Measurements from ENCODE around the gene HEATR5B.
A peak's percentile ranks its signal among the peaks of the same experiment; 100 is the strongest.
"Not testable (repeated sequence)": the region's sequence is repeated elsewhere in the genome, so short reads cannot be mapped to it uniquely, and the experiment has no call there.

HEATR5B gene

DNA sequence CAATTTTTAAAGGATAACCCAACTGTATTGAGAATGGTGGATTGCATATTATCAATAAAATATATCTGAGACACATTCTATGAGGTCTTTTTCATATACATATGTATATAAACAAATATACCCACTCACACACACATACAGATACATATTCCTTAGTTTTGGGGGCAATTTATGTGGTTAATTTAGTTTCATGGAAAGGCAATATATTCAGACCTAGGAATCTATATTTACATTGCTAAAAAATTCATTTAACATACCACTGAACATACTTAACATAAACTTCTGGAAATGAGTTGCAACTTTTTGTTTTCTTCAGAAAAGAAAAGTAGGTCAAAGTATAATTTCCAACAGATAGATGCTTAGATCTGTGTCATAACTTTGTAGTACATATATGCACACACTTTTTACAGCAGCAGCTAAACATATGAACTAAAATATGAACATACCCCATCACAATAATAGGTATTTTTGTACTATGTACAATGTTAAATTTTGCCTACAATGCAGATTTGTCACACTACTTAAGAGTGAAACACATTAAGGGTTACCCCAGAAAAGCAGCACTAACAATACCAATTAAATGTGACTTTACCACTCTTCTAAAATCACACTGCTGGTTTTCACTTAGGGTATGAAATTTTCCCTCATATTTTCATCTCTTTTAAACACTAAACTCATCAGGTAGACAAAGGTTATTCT is 23.0 kb downstream of the HEATR5B start:
- DNase-seq, result no peak

- no peak for DNase-seq
Measured at GRCh38 chr2:37060446-37060845, 23.7 kb downstream of the HEATR5B start.

GRCh38 chr2:37059841-37060240 is 24.3 kb downstream of the HEATR5B start:
- no peak for DNase-seq

DNA sequence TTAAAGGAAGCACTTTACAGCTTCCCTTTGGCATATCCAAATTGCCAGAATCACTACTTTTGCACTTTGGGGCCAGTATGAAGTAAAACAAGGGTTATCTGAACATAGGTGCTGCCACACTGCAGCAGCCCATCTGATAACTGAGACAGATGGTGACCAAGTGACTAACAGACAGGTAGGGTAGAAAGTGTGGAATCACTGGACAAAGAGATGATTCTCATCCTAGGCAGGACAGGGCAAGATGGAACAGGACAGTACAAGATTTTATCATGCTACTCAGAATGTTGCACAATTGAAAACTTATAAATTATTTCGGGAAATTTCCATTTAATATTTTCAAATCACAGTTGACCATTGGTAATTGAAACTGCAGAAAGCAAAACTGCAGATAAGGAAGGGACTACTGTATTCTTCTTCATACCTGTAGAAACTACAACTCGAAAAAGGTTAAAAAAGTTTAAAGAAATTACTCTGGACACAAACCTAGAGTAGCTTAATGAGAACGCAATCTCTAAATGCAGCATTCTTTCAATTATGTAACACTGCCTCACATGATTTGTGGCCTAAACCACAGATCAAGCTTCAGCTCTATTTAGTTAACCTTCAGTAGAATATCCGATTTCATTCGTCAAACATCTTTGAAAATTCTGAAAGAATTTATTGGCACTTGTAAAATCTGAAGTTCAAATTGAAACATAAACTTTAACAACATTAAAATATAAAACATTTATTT is 31.4 kb downstream of the HEATR5B start:
- no peak for DNase-seq

GRCh38 chr2:37039580-37039979 is 44.6 kb downstream of the HEATR5B start:
- DNase-seq, result no peak

- DNase-seq, result no peak
Measured at GRCh38 chr2:37037771-37038170, 46.4 kb downstream of the HEATR5B start.

- no peak for DNase-seq
Measured at GRCh38 chr2:37029758-37030157, 54.4 kb downstream of the HEATR5B start.

GRCh38 chr2:37026050-37026449 is 58.1 kb downstream of the HEATR5B start:
- no peak for DNase-seq

DNA sequence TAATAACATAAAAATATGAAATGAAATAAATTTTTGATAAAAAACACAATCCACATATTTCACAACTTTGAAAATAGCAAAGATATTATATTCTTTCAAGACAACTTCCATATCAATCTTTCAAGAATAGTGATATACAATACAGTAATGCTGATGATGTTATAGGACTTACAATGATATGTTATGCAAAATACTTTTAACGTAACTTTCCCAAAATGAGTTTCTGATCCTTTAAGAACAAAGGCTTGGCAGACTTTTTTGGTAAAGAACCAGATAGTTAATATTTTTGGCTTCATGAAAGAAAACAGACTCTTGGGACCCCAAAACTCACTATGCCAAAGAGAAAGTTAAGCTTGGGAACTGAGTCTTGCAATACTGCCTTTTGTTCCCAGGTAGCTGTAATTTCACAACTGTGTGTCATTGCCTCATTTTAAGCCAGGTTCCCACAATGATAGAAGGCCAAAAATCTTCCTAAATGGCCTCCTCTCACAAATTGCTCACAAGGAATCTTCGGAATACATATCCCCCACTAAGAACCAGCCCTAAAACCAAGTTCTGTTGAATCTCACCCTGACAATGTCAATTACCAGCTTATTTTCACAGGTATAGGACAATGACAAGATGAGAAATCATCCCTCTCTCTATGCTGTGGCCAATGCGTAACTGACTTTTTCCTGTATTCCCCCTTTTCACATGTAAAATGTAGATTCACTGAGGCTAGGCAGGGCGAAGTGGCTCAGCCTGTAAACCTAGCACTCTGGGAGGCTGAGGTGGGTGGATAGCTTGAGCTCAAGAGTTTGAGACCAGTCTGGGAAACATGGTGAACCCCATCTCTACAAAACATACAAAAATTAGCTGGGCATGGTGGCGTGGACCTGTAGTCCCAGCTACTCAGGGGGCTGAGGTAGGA is 63.0 kb downstream of the HEATR5B start:
- no peak for DNase-seq

DNA sequence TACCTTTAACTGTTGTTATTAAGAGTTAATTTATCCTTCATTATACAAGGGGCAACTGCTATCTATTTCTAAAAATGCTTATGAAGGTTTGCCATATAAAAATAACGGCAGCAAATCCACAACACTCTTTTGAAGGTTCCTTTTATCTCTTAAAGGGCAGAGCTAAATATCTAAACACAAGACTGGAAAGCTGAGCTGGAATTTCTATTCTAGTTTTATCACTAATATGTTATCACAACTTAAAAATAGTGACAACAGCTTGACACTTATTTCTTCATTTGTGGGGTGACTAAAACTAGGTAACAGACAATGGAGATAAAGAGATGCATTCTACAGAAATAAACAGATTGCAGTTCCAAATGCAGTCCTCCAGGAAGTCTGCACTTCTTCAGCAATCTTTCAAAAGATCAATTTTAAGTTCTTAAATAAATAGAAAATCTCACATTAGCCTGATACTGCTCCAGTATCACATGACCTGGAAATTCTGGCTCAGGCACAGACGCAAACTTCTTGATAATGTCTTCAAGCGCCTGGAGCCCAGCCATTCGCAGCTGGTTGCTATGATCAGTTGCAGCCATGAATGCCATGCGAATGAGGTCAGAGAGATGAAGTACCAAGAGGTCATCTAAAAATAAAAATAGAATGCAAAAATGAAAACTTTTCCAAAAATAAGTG is 63.8 kb downstream of the HEATR5B start:
- peak; percentile 1 for DNase-seq

GRCh38 chr2:37013315-37013641 is 70.9 kb downstream of the HEATR5B start:
- no peak for DNase-seq

- no peak for DNase-seq
Measured at GRCh38 chr2:37011130-37011529, 73.0 kb downstream of the HEATR5B start.

GRCh38 chr2:37005118-37005868 is 78.9 kb downstream of the HEATR5B start:
- peak; percentile 2 for DNase-seq

DNA sequence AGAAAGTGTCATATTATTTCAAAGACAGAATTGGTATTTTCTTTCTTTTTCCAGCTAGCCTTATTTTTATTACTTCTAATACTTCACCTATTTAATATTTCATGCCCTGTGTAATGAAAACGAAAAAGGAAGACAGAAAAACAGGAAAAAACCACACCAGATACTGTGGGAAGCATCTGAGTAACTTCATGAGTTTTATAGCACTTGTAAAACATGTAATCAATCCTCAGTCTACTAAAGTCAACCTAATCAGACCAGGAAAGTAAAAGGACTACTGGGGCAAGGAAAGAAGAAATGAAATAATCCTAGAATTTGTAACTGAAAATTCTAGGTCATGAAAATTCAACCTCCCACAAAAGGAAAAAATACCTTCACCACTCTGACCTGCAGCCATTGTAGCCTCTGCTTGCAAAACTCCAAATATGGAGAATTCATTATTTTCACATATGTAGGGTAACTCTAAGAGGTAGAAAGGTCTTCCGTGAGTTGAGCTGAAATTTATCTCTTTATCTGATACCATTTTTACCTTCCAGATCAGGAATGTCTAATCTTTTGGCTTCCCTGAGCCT is 83.1 kb downstream of the HEATR5B start:
- no peak for DNase-seq

GRCh38 chr2:37000318-37000717 is 83.9 kb downstream of the HEATR5B start:
- no peak for DNase-seq

- not testable (repeated sequence) for DNase-seq
Measured at GRCh38 chr2:36999416-36999815, 84.8 kb downstream of the HEATR5B start.

DNA sequence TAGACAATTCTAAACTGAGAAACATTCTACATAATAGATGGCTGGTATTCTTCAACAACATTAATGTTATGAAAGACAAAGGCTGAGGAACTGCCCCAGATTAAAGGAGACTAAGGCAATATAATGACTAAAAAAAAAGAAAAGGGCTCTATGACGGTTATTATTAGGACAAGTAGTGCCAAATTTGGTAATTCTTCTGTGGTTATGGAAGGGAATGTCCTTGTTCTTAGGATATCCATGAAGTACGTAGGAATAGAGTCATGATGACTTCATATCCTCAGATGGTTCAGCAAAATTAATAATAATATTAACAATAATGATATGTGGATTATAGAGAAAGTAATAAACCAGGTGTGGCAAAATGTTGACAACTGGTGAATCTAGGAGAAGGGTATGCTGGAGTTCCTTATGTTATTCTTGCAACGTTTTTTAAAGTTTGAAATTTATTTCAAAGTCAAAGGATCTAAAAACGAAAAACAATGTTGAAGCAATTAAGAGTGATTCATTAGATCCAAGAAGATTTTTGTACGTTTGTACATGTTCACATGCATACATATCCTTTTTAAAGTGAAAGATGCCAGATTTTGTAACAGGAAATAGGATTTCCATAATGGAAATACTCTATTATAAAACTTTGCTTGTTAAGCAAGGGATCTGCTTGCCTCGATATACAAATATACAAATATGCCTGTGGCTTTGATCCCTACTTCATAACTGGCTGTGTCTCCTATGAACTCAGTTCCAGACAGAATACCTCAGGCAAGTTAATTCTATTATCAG is 90.1 kb downstream of the HEATR5B start:
- DNase-seq, result no peak

GRCh38 chr2:36988008-36988407 is 96.2 kb downstream of the HEATR5B start:
- no peak for DNase-seq

DNA sequence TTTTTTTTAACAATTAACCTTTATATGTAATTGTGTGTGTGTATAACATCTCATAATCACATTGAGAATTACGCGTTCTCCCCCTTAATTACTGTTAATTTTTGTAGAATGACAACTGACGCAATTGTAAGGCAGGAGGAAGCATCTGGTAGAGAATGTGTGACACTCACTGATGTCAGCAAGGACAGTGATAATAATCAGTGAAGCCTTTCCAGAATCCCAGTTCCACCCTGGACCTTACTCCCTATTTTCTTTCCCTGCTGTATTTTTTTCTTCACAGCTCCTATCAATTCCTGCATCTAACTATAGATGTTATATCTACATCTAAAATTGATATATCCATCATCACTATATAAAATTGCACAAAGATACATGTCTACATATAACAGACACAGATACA is 101.7 kb downstream of the HEATR5B start:
- no peak for DNase-seq

DNA sequence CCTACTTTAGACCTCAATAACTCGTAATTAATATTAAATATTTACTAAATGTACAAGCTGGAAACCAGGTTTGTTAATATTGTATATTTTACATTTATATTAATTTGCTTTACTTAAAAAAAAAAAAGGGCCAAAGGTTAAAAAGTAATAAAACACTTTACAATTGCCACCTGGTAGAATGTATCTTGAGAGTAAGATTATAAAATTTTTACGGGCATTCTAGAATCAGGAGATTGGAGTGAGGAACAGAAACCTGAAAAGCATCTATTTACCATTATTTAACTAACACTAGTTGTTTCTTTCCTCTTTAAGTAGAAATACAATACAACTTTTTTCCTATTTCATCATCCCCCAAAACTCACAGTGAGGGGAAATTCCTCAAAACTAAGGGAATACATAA is 102.3 kb downstream of the HEATR5B start:
- no peak for DNase-seq

DNA sequence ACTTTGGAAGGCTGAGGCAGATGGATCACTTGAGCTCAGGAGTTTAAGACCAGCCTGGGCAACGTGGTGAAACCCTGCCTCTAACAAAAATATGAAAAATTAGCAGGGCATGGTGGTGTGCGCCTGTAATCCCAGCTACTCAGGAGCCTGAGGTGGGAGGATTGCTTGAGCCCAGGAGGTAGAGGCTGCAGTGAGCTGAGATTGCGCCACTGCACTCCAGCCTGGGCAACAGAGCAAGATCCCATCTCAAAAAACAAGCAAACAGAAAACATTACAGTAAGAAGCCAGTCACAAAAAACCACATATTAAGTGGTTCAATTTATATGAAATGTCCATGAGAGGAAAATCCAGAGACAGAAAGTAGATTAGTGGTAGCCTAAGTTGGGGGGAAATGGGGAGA is 105.2 kb downstream of the HEATR5B start:
- DNase-seq, result not testable (repeated sequence)

All from kidney glomerular epithelial cell (primary cell).